HG03103 (cell line): ENCODE data around the gene HIF3A.
"Not testable (repeated sequence)": the region's sequence is repeated elsewhere in the genome, so short reads cannot be mapped to it uniquely, and the experiment has no call there.

Experiments used
- ATAC-seq: cut with Tn5 transposase; IDR thresholded peaks from one replicate; pipeline ENCODE4 v1.9.1; 2021; ENCODE audit warnings: low read depth; ENCODE audit not compliant: unreplicated experiment

HIF3A gene

DNA sequence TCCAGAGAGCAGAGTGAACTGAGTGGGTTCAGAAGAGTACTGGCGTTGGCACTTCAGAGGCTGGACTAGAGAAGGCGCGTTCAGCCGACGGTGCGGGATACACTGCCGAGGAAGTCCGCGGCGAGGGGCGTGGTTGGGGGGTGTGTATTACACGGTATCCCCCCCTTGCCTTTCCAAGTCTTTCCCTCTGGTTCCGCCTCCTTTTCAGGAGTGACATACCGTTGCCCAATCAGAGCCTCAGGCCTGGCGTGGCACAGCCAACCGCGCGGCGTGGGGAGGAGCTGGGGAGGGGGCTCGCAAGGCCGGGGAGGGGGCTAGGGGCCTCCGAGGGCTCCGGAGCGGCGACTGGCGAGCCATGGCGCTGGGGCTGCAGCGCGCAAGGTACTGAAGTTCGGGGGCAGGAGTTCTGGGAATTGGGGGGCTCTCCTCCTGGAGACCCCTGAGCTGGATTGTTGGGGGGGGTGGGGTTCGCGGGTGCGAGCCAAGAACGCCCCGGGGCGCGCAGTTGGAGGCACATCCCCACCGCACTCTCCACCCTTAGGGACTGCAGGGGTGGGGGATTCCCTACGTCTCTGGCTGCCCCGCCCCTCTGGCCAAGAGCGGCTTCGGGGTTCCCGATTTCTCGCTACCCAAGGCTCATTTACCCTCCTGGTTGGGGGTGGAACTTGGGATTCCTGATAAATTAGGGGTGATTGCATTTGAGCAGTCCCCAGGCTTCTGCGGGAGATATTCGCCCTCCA is at the start of gene HIF3A:
HIF3A (plus strand) TSS at position 321 of the 740 bp plus-strand sequence; CDS start at position 356, 35 bp downstream.
- no peak for ATAC-seq

DNA sequence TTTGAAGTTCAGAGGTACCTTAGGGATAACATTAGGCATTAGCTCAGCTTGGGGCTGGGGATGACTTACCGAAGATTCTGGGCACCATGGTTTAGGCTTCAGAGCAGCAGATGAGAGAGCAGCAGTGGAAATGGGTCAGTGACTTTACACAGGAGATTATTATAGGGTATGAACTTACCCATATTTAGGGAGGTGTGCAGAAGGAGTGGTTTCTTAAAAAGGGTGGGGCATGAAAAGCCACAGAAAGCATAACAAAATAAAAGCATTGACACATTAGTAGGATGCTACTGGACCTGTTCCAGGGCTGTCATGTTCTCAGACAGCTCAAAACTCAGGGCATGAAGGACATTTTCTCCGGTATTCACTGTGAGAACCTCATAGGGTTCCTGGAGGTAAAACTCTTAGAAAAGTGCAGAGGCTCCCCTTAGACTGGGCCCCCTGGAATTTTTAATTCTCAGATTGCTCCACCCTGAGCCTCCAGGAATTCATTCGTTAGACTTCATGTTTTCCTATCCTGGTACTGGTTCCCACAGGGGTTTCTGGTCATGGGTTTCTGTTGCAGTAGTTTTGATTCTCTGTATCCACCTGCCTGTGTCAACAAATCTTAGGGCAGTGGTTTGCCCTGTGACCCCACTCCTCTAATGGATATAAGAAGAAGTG is 46.6 kb upstream of the HIF3A start:
- ATAC-seq: no peak

DNA sequence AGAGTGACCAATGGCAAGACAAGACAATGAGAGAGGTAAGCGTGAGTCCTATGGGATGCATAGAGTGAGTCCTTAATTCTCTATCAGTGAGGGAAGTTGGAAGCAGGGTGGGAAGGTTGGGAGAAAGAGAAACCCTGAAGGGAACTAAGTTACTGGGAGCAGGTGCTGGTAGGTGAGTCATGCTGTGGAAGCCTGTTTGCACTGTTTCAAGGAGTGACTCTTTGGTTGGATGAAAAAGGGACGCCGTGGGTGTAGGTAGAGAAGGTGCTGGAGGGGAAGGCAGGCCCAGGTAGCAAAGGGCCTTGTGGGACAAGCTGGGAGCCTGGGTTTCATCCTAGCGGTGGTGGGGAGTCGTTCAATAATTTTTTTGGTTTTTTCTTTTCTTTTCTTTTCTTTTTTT is 45.4 kb upstream of the HIF3A start:
- no peak for ATAC-seq

DNA sequence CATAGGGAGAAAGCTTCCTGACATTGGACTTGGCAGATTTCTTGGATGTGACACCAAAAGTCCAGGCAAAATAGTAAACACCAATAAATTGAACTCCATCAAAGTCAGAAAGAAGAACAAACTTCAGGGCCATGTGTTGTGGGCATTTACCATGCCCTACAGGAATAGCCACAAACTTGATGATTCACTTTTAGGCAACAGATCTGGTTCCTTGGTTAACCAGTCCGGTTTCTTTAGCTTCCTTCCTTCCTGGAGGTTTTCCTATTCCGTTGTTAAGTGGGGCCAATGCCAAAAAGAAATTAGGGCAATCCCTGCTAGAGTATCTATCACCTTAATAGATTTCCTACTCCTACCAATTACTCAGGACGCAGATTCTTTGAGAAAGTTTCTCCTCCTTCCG is 42.1 kb upstream of the HIF3A start:
- no peak for ATAC-seq

DNA sequence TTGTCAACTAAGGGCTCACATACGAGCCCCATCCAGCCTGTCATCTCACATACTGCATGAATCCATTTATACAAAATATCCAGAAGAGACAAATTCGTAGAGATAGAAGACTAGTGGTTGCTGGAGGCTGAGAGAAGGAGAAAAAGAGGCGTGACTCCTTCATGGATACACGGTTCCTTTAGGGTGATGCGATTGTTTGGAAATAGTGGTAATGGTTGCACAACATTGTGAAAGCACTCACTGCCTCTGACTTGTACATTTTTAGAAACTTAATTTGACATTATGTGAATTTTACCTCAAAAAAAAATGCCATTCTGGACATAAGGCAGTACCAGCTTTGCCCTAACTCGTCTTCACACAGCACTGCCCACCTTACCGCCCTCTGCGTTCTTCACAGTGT is 40.0 kb upstream of the HIF3A start:
- no peak for ATAC-seq

DNA sequence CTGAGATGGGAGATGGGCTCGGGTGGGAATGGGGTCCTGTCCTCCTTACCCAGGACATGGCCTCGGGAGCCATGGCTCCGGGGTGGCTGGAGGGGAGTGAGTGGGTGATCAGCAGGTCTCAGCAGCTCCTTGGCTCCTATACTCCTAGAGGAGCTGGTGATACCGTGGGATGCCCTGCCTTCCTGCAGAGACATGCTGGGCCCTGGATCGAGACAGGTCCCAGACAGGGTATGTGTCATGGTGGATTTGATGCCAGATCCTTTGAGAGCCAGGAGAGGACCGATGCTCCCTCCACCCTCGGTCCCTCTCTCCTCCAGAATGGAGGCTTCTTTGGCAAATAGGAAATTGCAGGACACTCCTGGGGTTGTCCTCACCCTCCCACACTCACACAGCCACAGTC is 35.3 kb upstream of the HIF3A start:
- not testable (repeated sequence) for ATAC-seq

DNA sequence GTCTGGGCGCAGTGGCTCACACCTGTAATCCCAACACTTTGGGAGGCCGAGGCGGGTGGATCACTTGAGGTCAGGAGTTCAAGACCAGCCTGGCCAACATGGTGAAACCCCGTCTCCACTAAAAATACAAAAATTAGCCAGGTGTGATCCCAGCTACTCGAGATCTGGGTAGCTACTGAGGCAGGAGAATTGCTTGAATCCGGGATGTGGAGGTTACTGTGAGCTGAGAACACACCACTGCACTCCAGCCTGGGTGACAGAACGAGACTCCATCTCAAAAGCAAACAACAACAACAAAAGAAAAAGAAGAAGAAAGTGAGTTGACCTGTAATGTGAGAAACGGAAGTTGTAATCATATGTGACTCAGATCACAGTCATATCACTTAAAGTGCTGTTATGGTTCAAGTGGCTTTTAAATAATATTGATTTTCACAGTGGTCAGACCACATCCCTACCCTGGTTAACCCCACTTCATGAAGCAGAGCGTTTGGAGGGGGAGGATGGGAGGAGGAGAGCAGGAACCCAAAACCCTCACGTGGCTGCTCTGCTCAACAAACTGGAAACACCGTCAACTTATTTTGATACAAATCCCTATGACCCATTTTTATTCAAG is 34.1 kb upstream of the HIF3A start:
- not testable (repeated sequence) for ATAC-seq

DNA sequence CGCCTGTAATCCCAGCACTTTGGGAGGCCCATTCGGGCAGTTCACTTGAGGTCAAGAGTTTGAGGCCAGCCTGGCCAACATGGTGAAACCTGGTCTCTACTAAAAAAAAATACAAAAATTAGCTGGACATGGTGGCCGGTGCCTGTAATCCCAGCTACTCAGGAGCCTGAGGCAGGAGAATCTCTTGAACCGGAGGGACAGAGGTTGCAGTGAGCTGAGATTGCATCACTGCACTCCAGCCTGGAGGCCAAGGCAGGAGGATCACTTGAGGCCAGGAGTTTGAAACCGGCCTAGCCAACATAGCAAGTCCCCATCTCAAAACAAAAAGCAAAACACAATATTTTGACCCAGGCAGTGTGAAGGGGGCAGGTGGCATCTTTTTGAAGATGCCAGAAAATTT is 32.0 kb upstream of the HIF3A start:
- not testable (repeated sequence) for ATAC-seq

DNA sequence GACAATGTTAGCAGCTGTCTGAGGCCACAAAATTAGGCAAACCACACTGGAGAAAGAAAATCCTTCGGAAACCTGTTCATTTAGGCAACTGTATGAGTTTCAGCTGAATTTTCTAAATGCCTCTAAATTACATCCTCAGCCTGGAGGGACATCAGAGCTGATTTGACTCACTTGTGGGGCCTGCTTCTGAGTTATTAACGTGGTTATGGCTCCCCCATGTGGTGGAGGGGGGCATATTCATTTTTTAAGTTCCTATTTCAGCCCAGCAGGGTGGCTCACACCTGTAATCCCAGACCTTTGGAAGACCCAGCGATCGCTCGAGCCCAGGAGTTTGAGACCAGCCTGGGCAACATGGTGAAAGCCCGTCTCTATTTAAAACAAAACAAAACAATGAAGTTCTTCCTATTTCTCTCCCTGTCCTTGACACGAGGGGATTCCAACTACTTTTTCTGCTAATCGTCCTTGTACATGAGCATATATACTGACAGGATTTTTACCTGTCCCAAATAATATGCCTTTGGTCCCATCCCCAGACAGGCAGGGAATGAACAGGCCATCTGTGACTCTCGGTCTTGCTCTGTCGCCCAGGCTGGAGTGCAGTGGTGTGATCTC is 31.5 kb upstream of the HIF3A start:
- ATAC-seq: no peak

DNA sequence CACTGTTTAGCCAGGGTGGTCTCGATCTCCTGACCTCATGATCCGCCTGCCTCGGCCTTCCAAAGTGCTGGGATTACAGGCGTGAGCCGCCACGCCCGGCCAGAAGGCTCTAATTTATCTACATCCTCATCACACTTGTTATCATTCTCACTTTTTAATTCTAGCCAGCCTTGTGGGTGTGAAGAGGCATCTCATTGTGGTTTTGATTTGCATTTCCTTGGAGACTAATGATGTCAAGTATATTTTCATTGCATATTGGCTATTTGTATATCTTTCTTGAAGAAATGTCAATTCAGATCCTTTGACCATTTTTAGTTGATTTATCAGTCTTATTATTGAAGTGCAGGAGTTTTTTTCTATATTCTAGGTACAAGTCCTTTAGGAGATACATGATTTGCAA is 27.7 kb upstream of the HIF3A start:
- ATAC-seq: no peak

DNA sequence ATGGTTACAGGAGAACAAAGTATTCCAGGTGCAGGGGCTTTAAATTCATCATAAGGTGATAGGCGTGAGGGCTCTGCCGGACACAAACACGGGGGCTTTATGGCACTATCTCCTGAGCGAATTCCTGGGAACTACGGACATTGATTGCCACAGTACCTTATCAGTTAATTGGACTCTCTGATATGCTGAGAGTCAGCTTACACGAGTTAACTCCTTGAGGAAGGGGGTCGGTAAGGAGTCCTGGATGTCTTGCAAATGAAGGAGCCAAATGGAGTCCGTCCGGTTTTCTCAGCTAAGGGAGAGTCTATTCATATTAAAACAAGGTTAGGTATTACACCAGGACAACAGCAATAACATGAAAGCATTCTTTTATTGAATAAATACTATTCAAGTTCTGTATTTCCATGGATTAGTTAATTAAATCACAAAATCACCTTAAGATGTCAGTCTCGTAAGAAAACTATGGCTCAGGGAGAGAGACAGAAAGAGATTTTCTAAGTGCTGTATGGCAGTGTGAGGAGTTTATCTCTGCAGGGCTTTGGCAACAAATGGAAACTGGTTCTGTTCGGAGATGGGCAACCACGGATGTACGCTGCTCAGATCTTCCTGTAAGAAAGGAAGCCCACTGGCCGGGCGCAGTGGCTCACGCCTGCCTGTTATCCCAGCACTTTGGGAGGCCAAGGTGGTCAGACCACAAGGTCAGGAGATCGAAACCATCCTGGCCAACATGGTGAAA is 26.2 kb upstream of the HIF3A start:
- ATAC-seq: no peak

DNA sequence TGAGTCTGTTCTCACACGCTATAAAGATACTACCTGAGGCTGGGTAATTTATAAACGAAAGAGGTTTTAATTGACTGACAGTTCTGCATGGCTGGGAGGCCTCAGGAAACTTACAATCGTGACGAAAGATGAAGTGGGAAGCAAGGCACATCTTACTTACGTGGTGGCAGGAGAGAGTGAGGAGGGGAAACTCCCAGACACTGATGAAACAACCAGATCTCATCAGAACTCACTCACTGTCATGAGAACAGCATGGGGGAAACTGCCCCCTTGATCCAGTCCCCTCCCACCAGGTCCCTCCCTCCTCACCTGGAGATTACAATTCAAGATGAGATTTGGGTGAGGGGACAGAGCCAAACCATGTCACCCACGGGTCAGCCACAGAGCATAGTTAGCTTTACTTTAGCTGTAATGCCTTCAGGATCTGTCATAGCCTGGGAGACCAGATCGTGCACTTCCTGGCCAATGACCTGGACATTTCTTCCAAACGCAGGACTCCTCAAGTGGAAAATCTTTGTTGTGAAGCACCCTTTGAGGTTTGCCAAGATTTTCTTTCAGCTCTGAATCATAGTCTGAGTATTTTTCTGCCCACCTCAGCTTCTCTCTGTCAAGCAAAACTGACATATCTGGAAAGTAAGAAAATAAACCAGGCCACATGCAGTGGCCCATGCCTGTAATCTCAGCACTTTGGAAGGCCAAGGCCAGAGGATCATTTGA is 25.2 kb upstream of the HIF3A start:
- ATAC-seq: no peak

DNA sequence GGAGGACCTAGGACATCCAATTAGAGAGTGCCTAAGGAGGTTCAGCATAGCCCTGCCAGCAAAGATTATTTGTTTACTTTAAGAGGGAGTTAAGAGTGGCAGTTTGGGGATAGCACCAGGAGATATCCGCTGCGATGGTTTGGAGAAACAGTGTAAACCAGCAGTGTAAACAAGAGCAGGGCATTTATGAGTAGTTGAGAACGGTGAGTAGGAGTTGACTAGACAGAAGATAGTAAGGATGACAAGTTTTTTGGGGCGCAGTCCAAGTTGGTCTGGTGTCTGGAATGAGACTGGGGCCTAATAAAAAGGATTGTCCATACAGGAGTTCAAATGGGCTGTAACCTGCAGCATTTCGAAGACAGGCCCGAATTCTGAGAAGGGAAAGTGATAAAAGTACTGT is 22.9 kb upstream of the HIF3A start:
- not testable (repeated sequence) for ATAC-seq

DNA sequence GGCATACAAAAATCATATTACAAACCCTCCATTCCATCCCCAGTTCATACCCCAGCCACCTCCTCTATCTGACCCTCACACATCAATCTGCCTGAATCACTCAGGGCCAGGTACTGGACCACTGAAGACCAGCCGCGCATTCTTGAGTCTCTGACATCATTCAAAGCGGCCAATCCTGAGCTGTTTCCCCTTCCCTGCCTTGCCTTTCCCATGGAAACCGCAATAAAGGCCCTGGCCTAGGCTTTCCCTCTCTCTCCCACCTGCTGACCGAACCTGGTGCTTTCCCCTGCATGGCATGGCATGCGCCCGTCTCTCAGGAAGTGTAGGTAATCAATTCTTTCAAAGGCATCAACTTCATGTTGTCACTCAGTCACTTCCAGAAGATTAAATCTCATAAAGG is 17.7 kb upstream of the HIF3A start:
- no peak for ATAC-seq

DNA sequence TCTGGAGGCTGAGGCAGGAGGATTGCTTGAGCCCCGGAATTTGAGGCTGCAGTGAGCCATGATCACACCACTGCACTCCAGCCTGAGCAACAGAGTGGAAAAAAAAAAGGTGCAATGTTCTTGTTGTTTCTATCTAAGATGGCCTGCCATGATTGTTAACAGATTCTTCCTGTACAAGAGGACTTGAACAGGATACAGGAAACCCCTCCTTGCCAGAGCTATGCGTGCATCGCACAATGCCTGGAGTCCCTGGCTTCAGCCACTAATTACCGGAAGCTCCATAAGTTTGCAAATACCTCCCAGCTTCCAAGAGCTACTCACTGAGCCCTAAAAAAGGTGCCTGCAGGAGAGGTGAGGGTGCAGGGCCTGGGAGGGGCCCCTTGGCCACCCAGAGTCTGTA is 13.1 kb upstream of the HIF3A start:
- ATAC-seq: no peak

DNA sequence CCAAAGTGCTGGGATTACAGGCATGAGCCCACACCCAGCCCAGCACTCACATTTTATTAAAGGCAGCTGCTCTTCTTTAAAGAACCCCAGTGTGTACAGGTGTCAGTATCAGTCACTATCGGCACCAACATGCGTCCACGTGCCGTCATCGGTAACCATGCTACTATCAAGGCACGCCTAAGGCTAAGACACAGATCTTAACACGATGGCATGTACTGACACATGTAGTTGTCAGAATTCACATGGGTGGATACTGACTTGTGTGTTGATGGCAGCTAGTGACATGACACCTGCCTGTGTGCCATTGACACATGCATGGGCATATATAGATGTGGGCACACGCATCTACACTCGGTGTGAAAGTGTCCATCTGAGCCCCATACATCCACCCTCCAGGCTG is 12.2 kb upstream of the HIF3A start:
- no peak for ATAC-seq

DNA sequence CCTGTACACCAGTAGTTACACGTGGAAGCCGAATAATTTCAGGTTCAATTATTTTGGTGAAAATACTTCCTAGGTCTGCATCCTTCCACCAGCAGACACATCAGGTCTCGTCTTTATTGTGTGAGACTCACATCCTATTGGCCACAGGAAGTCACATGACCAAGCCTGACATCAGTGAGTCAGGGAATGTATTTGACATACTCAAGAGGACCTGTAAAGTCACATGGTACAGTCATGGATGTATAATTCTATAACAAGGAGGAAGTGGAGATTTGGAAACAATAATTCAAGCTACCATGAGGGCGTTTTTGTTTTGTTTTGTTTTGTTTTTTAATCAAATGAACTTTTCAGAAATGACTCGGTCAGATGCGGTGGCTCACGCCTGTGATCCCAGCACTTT is 9.3 kb upstream of the HIF3A start:
- ATAC-seq: no peak

DNA sequence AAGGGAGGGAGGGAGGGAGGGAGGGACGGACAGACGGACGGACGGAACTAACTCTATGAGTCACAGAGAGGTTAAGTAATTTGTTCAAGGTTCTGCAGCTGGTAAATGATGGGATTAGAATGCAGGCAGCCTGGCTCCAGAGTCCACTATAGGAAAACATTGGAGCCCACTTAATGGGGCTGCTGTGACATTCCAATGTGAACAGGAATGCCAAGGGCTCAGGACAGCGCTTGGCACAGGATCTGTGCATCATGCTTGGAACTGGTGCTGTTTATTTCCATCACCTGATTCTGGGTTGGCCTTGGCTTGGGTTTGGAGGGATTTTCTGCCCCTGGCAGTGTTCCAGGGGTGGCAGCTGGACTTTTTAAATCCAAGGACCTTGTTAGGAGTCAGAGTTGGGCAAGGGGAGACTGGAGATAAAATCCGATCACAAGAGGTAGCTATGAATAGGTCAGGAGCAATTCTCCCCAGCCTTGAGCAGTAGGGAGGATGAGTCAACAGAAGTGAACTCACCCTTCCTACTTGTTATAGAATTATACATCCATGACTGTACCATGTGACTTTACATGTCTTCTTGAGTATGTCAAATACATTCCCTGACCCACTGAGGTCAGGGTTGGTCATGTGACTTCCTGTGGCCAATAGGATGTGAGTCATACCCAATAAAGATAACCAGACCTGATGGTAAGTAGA is 7.8 kb upstream of the HIF3A start:
- ATAC-seq: no peak

DNA sequence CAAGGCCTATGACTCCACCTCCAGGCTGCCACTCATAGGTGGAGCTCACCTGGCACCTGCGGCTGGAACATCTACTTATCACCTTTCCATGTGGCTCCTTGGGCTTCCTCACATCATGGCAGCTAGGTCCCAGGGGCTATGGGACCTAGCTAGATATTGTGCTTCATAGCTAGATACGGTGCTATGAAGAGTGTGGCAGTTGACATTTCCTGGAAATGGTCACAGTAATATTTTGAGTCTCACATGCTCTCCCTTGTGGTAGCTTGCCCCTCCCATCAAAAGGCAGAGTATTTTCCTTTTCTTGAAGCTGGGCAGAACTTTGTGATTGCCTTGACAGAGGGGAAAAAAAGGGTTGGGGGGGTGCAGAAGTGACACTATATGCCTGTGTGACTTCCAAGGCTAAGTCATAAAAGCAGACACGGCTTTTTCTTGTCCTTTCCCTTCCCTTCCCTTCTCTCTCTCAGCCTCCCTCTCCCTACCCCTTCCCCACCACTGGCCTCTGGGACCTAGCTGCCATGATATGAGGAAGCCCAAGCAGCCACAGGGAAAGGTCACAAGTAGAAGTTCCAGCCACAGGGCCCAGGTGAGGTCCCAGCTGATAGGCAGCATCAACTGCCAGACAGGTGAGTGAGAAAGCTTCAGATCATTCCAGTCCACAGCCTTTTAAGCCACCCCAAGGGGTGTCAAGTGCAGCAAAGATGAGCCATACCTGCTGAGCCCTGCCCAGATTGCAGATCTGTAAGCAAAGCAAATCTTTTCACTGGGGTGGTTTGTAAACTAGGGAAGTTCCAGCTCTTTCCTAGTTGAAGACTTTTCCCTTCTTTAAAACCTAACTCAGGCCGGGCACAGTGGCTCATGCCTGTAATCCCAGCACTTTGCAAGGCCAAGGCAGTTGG is 6.9 kb upstream of the HIF3A start:
- no peak for ATAC-seq
